IPS-18c (cell line): ENCODE data around the gene TMEM117.
"Not testable (repeated sequence)": the region's sequence is repeated elsewhere in the genome, so short reads cannot be mapped to it uniquely, and the experiment has no call there.

Experiments
- H3K4me3 ChIP-seq: 2 replicates; pipeline ENCODE4 v1.7.0; 2013; ENCODE audit warnings: low read depth, mild to moderate bottlenecking, low read length, moderate library complexity; ENCODE audit not compliant: insufficient read depth
- H3K9me3 ChIP-seq: one replicate; pipeline ENCODE4 v1.6.1; 2013; ENCODE audit warnings: mild to moderate bottlenecking, low read length, moderate library complexity; ENCODE audit not compliant: control insufficient read depth, insufficient read depth

The TMEM117 gene

GRCh38 chr12:43869184-43869583 lies 33.3 kb downstream of the TMEM117 start:
- H3K9me3 ChIP-seq, result peaks cover 2% of the 10 kb centered on the region
- no peak overlapping the region for H3K4me3 ChIP-seq

DNA sequence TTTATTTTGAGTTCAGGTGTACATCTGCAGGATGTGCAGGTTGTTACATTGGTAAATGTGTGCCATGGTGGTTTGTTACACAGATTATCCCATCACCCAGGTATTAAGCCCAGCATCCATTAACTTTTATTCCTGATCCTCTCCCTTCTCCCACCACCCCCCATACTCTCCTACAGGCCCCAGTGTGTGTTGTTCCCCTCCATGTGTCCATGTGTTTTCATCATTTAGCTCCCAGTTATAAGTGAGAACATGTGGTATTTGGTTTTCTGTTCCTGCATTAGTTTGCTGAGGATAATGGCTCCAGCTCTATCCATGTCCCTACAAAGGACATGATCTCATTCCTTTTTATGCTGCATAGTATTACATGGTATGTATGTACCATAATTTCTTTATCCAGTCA lies 33.9 kb downstream of the TMEM117 start:
- not testable (repeated sequence) for H3K9me3 ChIP-seq, H3K4me3 ChIP-seq

GRCh38 chr12:43871258-43871657 lies 35.4 kb downstream of the TMEM117 start:
- not testable (repeated sequence) for H3K4me3 ChIP-seq, H3K9me3 ChIP-seq

GRCh38 chr12:43872396-43872795 lies 36.5 kb downstream of the TMEM117 start:
- Histone ChIP-seq H3K9me3 (no peaks in the 10 kb centered on the region), H3K4me3 (no peak overlapping the region)

GRCh38 chr12:43878050-43878449 lies 42.2 kb downstream of the TMEM117 start:
- H3K9me3 ChIP-seq, result no peaks in the 10 kb centered on the region
- H3K4me3 ChIP-seq, result no peak overlapping the region

DNA sequence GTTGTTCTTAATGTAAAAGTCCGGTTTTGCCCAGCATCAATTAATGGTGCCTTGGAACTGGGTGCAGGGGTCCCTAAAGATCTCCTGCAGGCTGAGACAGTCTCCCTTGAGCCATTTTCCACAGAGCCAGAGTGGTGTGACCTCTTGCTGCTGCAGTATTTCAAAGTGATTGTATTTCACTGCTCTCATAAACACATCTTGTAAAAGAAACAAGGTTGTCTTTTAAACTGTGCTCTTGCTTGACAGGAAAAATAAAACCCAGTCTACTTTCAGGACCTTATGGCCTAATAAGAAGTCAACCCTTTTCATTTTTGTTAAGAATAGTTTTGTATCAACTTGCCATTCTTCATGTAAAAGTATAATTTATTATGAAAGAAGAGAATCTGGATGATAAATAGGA lies 44.7 kb downstream of the TMEM117 start:
- no peak overlapping the region for H3K4me3 ChIP-seq
- H3K9me3 ChIP-seq, result no peaks in the 10 kb centered on the region

- no peak overlapping the region for H3K4me3 ChIP-seq
- no peaks in the 10 kb centered on the region for H3K9me3 ChIP-seq
Observed at GRCh38 chr12:43882578-43883178, 46.8 kb downstream of the TMEM117 start.

GRCh38 chr12:43883311-43883710 lies 47.4 kb downstream of the TMEM117 start:
- no peak overlapping the region for H3K4me3 ChIP-seq
- no peaks in the 10 kb centered on the region for H3K9me3 ChIP-seq

DNA sequence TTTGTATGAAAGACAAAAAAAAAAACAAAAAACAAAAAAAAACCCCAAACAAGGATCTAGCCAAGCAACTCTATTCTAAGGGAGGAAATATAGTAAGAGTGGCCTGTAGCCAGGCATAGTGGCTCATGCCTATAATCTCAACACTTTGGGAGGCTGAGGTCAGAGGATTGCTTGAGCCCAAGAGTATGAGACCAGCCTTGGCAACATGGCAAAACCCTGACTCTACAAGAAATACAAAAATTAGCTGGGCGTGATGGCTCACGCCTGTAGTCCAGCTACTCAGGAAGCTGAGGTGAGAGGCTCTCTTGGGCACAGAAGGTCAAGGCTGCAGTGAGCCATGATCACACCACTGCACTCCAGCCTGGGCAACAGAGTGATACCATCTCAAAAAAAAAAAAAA lies 47.9 kb downstream of the TMEM117 start:
- H3K4me3 ChIP-seq, result no peak overlapping the region
- H3K9me3 ChIP-seq, result no peaks in the 10 kb centered on the region

GRCh38 chr12:43884683-43885410 lies 49.0 kb downstream of the TMEM117 start:
- Histone ChIP-seq H3K9me3 (no peaks in the 10 kb centered on the region), H3K4me3 (no peak overlapping the region)

GRCh38 chr12:43887397-43887796 lies 51.5 kb downstream of the TMEM117 start:
- H3K4me3 ChIP-seq, result no peak overlapping the region

DNA sequence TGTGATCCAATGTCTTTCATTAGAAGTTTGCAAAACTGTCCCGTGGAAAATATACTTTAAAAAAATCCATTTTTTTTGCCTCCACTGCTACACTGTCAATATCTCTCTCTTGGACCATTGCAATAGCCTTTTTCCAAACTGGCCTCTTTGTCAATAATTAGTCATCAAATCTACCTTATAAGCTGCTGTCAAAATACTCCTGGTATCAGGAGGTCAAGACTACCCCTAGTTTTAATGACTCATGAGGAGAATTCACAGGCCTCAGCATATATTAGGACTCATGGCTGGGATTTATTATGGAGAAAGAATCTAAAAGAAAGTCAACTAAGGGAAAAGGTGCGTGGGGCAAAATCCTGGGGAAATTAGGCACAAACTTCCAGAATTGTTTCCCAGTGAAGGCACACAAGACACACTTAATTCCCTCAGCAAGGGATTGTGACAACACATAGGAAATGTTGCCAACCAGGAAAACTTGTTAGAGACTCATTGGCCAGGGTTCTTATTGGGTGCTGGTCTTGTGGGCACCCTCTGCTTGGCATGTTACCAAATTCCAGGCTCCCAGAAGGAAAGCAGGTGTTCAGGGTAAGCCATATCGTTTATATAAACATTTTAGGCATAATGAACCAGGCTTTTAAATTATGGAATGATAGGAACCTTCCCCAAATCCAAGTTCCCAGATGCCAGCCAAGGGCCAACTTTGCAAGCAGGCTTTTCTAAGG lies 56.1 kb downstream of the TMEM117 start:
- Histone ChIP-seq H3K4me3 (no peak overlapping the region), H3K9me3 (no peaks in the 10 kb centered on the region)

More at GRCh38 chr12:43887397-43887796, 51.5 kb downstream of the TMEM117 start:
- H3K9me3 ChIP-seq, result no peaks in the 10 kb centered on the region

GRCh38 chr12:43893670-43894069 lies 57.8 kb downstream of the TMEM117 start:
- Histone ChIP-seq H3K9me3 (no peaks in the 10 kb centered on the region), H3K4me3 (no peak overlapping the region)

- H3K9me3 ChIP-seq, result no peaks in the 10 kb centered on the region
- H3K4me3 ChIP-seq, result no peak overlapping the region
Observed at GRCh38 chr12:43895580-43896206, 59.8 kb downstream of the TMEM117 start.

DNA sequence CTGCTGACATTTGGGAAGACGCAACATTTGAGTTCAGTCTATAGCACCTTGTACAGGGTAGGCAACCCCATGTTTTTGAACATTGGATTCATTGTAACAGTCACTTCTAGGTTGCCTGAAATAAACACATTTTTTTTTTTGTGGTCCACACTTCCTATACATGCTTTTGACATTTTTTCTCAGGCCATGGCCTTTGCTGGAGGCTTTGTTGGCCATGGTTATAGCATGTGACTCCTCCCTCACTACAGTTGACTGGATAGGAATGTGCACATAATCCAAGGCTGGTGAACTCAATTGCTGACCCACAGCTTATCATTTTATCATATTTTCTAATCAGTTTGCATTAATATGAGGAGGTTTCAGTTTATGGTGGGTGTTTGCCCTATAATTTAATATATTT lies 60.6 kb downstream of the TMEM117 start:
- Histone ChIP-seq H3K4me3 (no peak overlapping the region), H3K9me3 (no peaks in the 10 kb centered on the region)

DNA sequence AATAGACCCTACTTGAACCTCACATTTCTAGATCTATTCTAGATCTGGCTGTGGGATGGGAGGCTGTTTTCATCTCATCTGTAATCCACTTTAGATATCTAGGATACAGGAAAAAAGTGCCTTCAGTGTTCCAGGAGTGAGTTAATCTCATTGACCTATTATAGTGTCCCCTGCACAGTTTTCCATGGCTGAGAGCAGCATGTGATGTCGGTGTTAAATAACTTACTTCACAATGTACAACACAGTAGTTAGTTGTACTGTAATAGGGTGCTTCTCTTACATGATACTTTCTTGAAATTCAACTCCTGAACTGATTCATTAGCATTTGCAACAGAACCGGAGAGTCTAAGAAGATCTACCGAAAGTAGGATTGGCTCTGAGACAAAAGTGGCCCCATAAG lies 62.6 kb downstream of the TMEM117 start:
- H3K9me3 ChIP-seq, result no peaks in the 10 kb centered on the region
- H3K4me3 ChIP-seq, result no peak overlapping the region

DNA sequence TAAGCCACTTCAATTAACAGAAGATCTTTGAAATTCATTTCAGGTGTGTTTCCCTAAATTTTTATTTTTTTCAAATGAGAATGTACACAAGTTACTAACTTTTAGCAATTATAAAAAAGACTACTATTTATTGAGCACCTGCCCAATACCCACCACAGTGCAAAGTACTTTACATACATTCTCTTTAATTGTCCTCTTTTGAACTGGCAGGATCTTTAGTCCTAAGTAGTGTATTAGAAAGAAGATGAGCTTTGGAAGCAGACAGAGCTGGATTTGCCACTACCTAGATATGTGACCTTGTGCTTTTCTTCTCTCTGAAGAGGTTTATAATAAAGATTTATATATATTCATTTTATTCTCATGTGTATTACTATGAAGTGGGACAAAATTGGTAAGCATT lies 63.7 kb downstream of the TMEM117 start:
- no peak overlapping the region for H3K4me3 ChIP-seq
- H3K9me3 ChIP-seq, result no peaks in the 10 kb centered on the region

- Histone ChIP-seq H3K4me3 (no peak overlapping the region), H3K9me3 (no peaks in the 10 kb centered on the region)
Observed at GRCh38 chr12:43903686-43904085, 67.8 kb downstream of the TMEM117 start.
